HG02884 (cell line): ENCODE data around the gene OR1J2.

Experiments used
- ATAC-seq: cut with Tn5 transposase; IDR thresholded peaks from one replicate; pipeline ENCODE4 v1.9.1; 2021; ENCODE audit warnings: mild to moderate bottlenecking, moderate library complexity; ENCODE audit not compliant: unreplicated experiment

OR1J2 gene

DNA sequence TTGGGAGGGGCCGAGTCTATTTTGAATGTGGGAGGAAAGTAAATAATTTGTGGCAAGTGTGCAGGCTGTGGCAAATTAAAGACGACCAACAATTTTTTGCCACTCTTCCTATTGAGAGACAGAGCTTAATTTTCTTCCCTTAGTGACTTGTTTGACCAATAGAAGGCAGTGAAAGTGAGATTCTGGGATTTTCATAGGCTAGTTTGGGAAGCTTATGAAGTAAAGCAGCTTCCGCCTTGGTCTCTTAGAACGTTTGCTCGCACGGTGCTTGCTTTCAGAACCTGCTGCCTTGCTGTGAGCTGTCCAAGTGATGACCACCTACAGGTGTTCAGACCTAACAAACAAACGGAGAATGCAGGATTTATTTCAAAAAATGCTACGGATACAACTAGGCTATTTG, 35.6 kb downstream of the OR1J2 start:
- ATAC-seq = no peak

DNA sequence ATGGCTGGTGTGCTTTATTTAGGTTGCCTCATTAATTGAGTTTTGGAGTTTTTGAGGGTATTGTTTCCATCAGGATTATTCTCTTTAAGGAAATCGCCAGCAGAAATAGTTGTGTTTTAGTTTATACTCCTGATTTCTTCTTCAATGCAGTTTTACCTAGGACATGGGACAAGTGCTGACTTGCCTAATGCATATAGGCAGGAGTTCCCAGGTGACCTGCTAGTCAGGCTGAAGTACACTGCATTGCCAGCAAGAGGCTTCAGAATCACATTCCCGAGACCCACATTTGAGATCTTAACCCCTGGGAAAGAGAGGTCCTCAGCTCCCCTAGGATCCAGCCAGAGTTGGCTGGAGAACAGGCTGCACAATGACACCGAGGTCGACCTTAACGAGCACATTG, 40.8 kb downstream of the OR1J2 start:
- ATAC-seq = no peak

DNA sequence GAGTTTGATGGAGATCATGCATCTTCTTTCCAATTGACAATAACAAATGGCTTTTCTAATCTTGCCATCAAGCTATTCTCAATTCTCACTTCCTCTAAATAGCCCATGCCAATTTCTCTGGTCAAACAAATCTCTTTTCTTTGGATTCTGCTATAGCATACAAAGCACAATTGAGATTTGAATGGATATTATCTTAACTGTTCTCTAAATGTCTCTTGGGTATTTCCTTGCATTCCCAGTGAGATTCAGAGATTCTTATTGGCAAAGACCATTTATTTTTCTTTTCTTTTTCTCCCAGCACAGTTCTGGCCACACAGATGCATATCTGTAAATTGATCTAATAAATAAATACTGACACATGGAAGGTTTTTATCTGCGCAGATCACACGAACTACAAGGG, 42.2 kb downstream of the OR1J2 start, which contains the start of gene OR1N2:
Gene OR1N2 (plus strand): TSS at position 301 of the 400 bp plus-strand sequence. CDS start 100 bp downstream, outside the sequence.
- ATAC-seq = no peak
